Measurements from ENCODE around the gene SULT1E1. TPM values are rescaled to one million over a fixed set of nuclear protein-coding genes. Genes with fewer than 3 reads are reported as not detected.

Gene SULT1E1
- total RNA-seq, 2 donors from 2014 or later: 0.41 TPM; not detected in 1

- no peaks in the 10 kb centered on the region for H3K4me1 ChIP-seq (replicated peaks)
- no peaks in the 10 kb centered on the region for H3K27me3 ChIP-seq (replicated peaks; ENCODE audit: insufficient read depth)
- 94% methylated on average over 1 of the region's 1 CpG for WGBS
- no peak for TF ChIP-seq POLR2A (IDR thresholded peaks at IDR 0.05)
- no peak for TF ChIP-seq CTCF (IDR thresholded peaks at IDR 0.05)
- TF ChIP-seq POLR2AphosphoS5 (IDR thresholded peaks at IDR 0.05): no peak
- H3K36me3 ChIP-seq: no peaks in the 10 kb centered on the region
- H3K27ac ChIP-seq: no peak overlapping the region
- intact Hi-C loops (cut with DNase I): no loop called here
- DNase-seq (ENCODE audit: low spot score): no peak
- H3K4me3 ChIP-seq: no peak overlapping the region
- H3K9me3 ChIP-seq: no peaks in the 10 kb centered on the region
These were observed 46.3 kb downstream of the SULT1E1 start for GRCh38 chr4:69813628-69814027.

GRCh38 chr4:69811166-69811565 is 48.8 kb downstream of the SULT1E1 start:
- Histone ChIP-seq H3K4me3 (no peak overlapping the region), H3K9me3 (no peaks in the 10 kb centered on the region), H3K4me1 (replicated peaks) (no peaks in the 10 kb centered on the region), H3K27me3 (replicated peaks; ENCODE audit: insufficient read depth) (no peaks in the 10 kb centered on the region), H3K27ac (no peak overlapping the region), H3K36me3 (no peaks in the 10 kb centered on the region)
- WGBS: 94% methylated on average over 1 of the region's 1 CpG
- intact Hi-C loops (cut with DNase I): no loop called here
- TF ChIP-seq POLR2AphosphoS5 (IDR thresholded peaks at IDR 0.05): no peak
- TF ChIP-seq POLR2A (IDR thresholded peaks at IDR 0.05): no peak
- no peak for TF ChIP-seq CTCF (IDR thresholded peaks at IDR 0.05)
- DNase-seq (ENCODE audit: low spot score): no peak

- no peaks in the 10 kb centered on the region for H3K4me1 ChIP-seq (replicated peaks)
- 91% methylated on average over 1 of the region's 1 CpG for WGBS
- DNase-seq (ENCODE audit: low spot score): no peak
- H3K9me3 ChIP-seq: no peaks in the 10 kb centered on the region
- TF ChIP-seq POLR2A (IDR thresholded peaks at IDR 0.05) (no peak), POLR2AphosphoS5 (IDR thresholded peaks at IDR 0.05) (no peak), CTCF (IDR thresholded peaks at IDR 0.05) (no peak)
- no peak overlapping the region for H3K27ac ChIP-seq
- H3K27me3 ChIP-seq (replicated peaks; ENCODE audit: insufficient read depth): no peaks in the 10 kb centered on the region
- intact Hi-C loops (cut with DNase I): no loop called here
- H3K4me3 ChIP-seq: no peak overlapping the region
- H3K36me3 ChIP-seq: no peaks in the 10 kb centered on the region
These were observed 59.3 kb downstream of the SULT1E1 start for GRCh38 chr4:69800599-69800998.

GRCh38 chr4:69799337-69799736 is 60.6 kb downstream of the SULT1E1 start:
- intact Hi-C loops (cut with DNase I): no loop called here
- Histone ChIP-seq H3K36me3 (no peaks in the 10 kb centered on the region), H3K27me3 (replicated peaks; ENCODE audit: insufficient read depth) (no peaks in the 10 kb centered on the region), H3K4me3 (no peak overlapping the region), H3K4me1 (replicated peaks) (no peaks in the 10 kb centered on the region), H3K27ac (no peak overlapping the region), H3K9me3 (no peaks in the 10 kb centered on the region)
- TF ChIP-seq POLR2AphosphoS5 (IDR thresholded peaks at IDR 0.05) (no peak), POLR2A (IDR thresholded peaks at IDR 0.05) (no peak), CTCF (IDR thresholded peaks at IDR 0.05) (no peak)
- 97% methylated on average over 3 of the region's 3 CpGs for WGBS
- no peak for DNase-seq (ENCODE audit: low spot score)

GRCh38 chr4:69793732-69794131 is 66.2 kb downstream of the SULT1E1 start:
- H3K9me3 ChIP-seq: no peaks in the 10 kb centered on the region
- H3K4me3 ChIP-seq: no peak overlapping the region
- no peaks in the 10 kb centered on the region for H3K4me1 ChIP-seq (replicated peaks)
- intact Hi-C loops (cut with DNase I): no loop called here
- no peak for TF ChIP-seq CTCF (IDR thresholded peaks at IDR 0.05)
- TF ChIP-seq POLR2AphosphoS5 (IDR thresholded peaks at IDR 0.05): no peak
- H3K36me3 ChIP-seq: no peaks in the 10 kb centered on the region
- DNase-seq (ENCODE audit: low spot score): no peak
- no peaks in the 10 kb centered on the region for H3K27me3 ChIP-seq (replicated peaks; ENCODE audit: insufficient read depth)
- no peak overlapping the region for H3K27ac ChIP-seq

Other genes with a start within 250 kb of the SULT1E1 start
- gene UGT2A2, start 220.5 kb downstream of the SULT1E1 start, total RNA-seq: not detected
- not detected for gene UGT2A1, start 206.9 kb downstream of the SULT1E1 start, total RNA-seq
- gene SULT1B1, start 99.5 kb downstream of the SULT1E1 start, total RNA-seq: 1 to 10 TPM in 1 of 2 donors, under 1 TPM in 1; 0.36 to 3.0 TPM
- 1 to 10 TPM in 1 of 2 donors, not detected in 1; 1.4 TPM for gene CSN1S1, start 70.9 kb upstream of the SULT1E1 start, total RNA-seq
- not detected for gene CSN2, start 105.6 kb upstream of the SULT1E1 start, total RNA-seq
- not detected for gene STATH, start 135.8 kb upstream of the SULT1E1 start, total RNA-seq
- gene HTN3, start 168.3 kb upstream of the SULT1E1 start, total RNA-seq: not detected
- gene HTN1, start 190.3 kb upstream of the SULT1E1 start, total RNA-seq: not detected